HepG2 (cell line): ENCODE results near the gene HMBS. TPM values are rescaled to one million over a fixed set of nuclear protein-coding genes. Genes with fewer than 3 reads are reported as not detected.

Source experiments
- ETV5 ChIP-seq: IDR thresholded peaks from 2 replicates; pipeline ENCODE4 v1.6.1; 2018; ENCODE audit warnings: missing biosample characterization, missing genetic modification reagents, inconsistent platforms, borderline replicate concordance
- ETV6 ChIP-seq: sonication (generic); formaldehyde crosslinking; conservative IDR thresholded peaks from 2 replicates; pipeline ENCODE4 v1.4.0; 2020; ENCODE audit warnings: missing genetic modification reagents
- HOXD1 ChIP-seq: sonication (generic); formaldehyde crosslinking; IDR thresholded peaks from 2 replicates; pipeline ENCODE4 v1.5.0; 2020; ENCODE audit warnings: missing genetic modification reagents
- KMT2A ChIP-seq: sonication (generic); formaldehyde crosslinking; IDR thresholded peaks from 2 replicates; pipeline ENCODE4 v1.4.0; 2020; ENCODE audit warnings: missing genetic modification reagents
- MAF1 ChIP-seq: sonication (generic); formaldehyde crosslinking; IDR thresholded peaks from 2 replicates; pipeline ENCODE4 v1.5.0; 2020; ENCODE audit warnings: missing genetic modification reagents, borderline replicate concordance
- MIER3 ChIP-seq: IDR thresholded peaks from 2 replicates; pipeline ENCODE4 v1.6.1; 2016; ENCODE audit warnings: missing compliant biosample characterization, borderline replicate concordance
- NR3C1 ChIP-seq: sonication (generic); formaldehyde crosslinking; IDR thresholded peaks from 2 replicates; pipeline ENCODE4 v1.4.0; 2020; ENCODE audit warnings: missing genetic modification reagents
- POLR2G ChIP-seq: fragments of 200-400 bp; formaldehyde crosslinking; IDR thresholded peaks from 2 replicates; pipeline ENCODE4 v1.6.1; 2018; ENCODE audit warnings: mild to moderate bottlenecking, low read depth, low read length, moderate library complexity
- SOX6 ChIP-seq, 2 experiments: fragments of 450-650 bp in 1 of 2; sonication (generic) in 1 of 2; formaldehyde crosslinking in 1 of 2; IDR thresholded peaks; 2 replicates each; pipeline versions ENCODE4 v1.4.0 to v1.6.1; 2017 to 2020; ENCODE audit warnings: antibody characterized with exemption in 1 of 2, mild to moderate bottlenecking in 1 of 2, missing genetic modification reagents in 1 of 2
- TEAD3 ChIP-seq: optimal IDR thresholded peaks from 2 replicates; pipeline ENCODE3; 2016; ENCODE audit warnings: borderline replicate concordance
- ZFP1 ChIP-seq: IDR thresholded peaks from 2 replicates; pipeline ENCODE4 v1.6.1; 2016
- ZFP62 ChIP-seq: sonication (generic); formaldehyde crosslinking; IDR thresholded peaks from 2 replicates; pipeline ENCODE4 v1.4.0; 2020; ENCODE audit warnings: missing genetic modification reagents
- ZNF101 ChIP-seq: sonication (generic); formaldehyde crosslinking; IDR thresholded peaks from 2 replicates; pipeline ENCODE4 v1.4.0; 2020; ENCODE audit warnings: mild to moderate bottlenecking, low read depth, missing genetic modification reagents, borderline replicate concordance
- polyA plus RNA-seq, 8 experiments: library from polyadenylated mRNA; depleted of rRNA in 3 of 8; stranded (reverse) in 7 of 8; unstranded in 1 of 8; fragments of >200 nt; fragmentation: Illumina TruSeq in 4 of 8; extraction: Trizol in 4 of 8; gene quantifications; 2 replicates each; pipeline versions ENCODE4 v1.2.1 to v1.2.3, GENCODE V29; 2011 to 2016; ENCODE audit warnings: low read depth in 4 of 8, missing spikeins in 1 of 8, mixed read lengths in 1 of 8; ENCODE audit not compliant: insufficient read depth in 1 of 8
- total RNA-seq, 5 experiments: library from RNA; depleted of rRNA; stranded (reverse); fragments of >200 nt; fragmentation: Illumina TruSeq; extraction: Trizol; gene quantifications; 2 replicates each; pipeline ENCODE4 v1.2.3, GENCODE V29; 2016; ENCODE audit warnings: low read depth in 1 of 5
- TF ChIP-seq, protein P1 (sequence below): sonication (generic); formaldehyde crosslinking; IDR thresholded peaks from 2 replicates; pipeline ENCODE4 v1.9.0; 2021; ENCODE audit warnings: missing genetic modification reagents, borderline replicate concordance
- TF ChIP-seq, protein P2 (sequence below): sonication (generic); formaldehyde crosslinking; IDR thresholded peaks from 2 replicates; pipeline ENCODE4 v1.4.0; 2020; ENCODE audit warnings: missing genetic modification reagents
- TF ChIP-seq, protein P3 (sequence below): sonication (generic); formaldehyde crosslinking; IDR thresholded peaks from 2 replicates; pipeline ENCODE4 v1.5.1; 2020; ENCODE audit warnings: mild to moderate bottlenecking, missing genetic modification reagents, borderline replicate concordance
- TF ChIP-seq, protein P4 (sequence below), 2 experiments: sonication (generic) in 1 of 2; formaldehyde crosslinking in 1 of 2; IDR thresholded peaks; 2 replicates each; pipeline versions ENCODE4 v1.6.1 to v1.9.0; 2014 to 2022; ENCODE audit warnings: antibody characterized with exemption in 1 of 2, borderline replicate concordance in 1 of 2, inconsistent platforms in 1 of 2, low read depth in 1 of 2, missing genetic modification reagents in 1 of 2

Gene HMBS
- total and polyA plus RNA-seq, 2 of the 13 experiments (the other 11 are each of a cell fraction or from before 2014, with no cell fraction given), result 9.4 to 46.9 TPM

DNA sequence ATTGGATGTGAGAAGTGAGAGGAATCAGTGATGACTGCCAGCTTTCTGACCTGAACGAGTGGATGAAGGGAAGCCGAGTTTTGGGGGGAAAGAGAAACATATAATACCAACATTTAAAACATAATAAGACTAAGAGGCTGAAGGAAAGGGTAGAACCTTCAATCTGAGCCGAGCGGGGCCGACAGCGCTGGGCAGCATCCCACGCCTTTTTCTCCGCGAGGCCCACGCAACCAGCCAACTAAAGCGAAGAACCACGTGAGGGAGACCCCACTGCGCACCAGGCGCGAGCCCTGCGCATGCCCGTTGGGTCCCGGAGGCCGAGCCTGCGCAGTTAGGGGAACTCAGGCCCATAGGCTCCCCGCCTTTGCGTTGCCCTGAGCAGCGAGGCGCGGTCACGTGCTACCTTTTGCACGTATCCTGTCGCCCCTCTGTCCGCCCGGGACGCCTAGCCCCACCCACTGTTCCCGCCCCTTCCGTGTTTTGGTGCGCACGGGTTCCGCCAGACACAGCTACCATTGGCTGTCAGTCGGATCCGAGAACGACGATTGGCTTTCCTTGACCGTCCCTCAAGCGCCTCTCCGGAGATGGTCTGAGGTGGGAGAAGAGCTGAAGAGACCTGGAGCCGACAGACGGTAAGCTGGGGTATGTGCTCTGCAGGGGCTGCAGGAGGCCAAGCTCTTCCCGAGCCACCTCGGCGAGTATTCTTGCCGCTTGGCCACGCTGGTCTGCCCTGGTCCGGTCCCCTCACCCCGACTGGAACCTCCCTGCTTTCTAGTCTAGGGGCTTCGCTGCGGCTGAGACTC is 36.5 kb downstream of the HMBS start, which contains the start of gene HINFP (continued):
- no peak; the same call in none of the 2 replicates for TF ChIP-seq ETV5 (CRISPR knock-in tag)
- peak; percentile 94 for TF ChIP-seq POLR2G
- TF ChIP-seq ZFP1 (CRISPR knock-in tag), result no peak
- no peak for TF ChIP-seq ZFP62
- TF ChIP-seq HOXD1 (CRISPR knock-in tag), result no peak
- TF ChIP-seq, protein P1, sequence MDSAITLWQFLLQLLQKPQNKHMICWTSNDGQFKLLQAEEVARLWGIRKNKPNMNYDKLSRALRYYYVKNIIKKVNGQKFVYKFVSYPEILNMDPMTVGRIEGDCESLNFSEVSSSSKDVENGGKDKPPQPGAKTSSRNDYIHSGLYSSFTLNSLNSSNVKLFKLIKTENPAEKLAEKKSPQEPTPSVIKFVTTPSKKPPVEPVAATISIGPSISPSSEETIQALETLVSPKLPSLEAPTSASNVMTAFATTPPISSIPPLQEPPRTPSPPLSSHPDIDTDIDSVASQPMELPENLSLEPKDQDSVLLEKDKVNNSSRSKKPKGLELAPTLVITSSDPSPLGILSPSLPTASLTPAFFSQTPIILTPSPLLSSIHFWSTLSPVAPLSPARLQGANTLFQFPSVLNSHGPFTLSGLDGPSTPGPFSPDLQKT (CRISPR knock-in tag), result no peak
- 0 out of 2 replicates have a peak, but pooled peaks have one; percentile 52 for TF ChIP-seq ETV6 (CRISPR knock-in tag)
- TF ChIP-seq NR3C1 (CRISPR knock-in tag), result no peak
- TF ChIP-seq, protein P2, sequence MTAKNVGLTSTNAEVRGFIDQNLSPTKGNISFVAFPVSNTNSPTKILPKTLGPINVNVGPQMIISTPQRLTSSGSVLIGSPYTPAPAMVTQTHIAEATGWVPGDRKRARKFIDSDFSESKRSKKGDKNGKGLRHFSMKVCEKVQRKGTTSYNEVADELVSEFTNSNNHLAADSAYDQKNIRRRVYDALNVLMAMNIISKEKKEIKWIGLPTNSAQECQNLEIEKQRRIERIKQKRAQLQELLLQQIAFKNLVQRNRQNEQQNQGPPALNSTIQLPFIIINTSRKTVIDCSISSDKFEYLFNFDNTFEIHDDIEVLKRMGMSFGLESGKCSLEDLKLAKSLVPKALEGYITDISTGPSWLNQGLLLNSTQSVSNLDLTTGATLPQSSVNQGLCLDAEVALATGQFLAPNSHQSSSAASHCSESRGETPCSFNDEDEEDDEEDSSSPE, result peak; percentile 82
- TF ChIP-seq KMT2A (CRISPR knock-in tag), result peak; percentile 84
- TF ChIP-seq MIER3 (CRISPR knock-in tag), result peak; percentile 9; the same call in 1 of the 2 replicates
- TF ChIP-seq MAF1 (CRISPR knock-in tag), result no peak
- peak; percentile 5 for TF ChIP-seq TEAD3 (CRISPR knock-in tag)
- no peak for TF ChIP-seq SOX6 (IDR thresholded peaks at IDR 0.05)
- TF ChIP-seq SOX6 (CRISPR knock-in tag; IDR thresholded peaks at IDR 0.05), result no peak
- no peak for TF ChIP-seq ZNF101 (CRISPR knock-in tag)
- TF ChIP-seq, protein P3, sequence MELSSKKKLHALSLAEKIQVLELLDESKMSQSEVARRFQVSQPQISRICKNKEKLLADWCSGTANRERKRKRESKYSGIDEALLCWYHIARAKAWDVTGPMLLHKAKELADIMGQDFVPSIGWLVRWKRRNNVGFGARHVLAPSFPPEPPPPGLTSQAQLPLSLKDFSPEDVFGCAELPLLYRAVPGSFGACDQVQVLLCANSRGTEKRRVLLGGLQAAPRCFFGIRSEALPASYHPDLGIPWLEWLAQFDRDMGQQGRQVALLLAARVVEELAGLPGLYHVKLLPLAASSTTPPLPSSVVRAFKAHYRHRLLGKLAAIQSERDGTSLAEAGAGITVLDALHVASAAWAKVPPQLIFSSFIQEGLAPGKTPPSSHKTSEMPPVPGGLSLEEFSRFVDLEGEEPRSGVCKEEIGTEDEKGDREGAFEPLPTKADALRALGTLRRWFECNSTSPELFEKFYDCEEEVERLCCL, result no peak
- TF ChIP-seq, protein P4, sequence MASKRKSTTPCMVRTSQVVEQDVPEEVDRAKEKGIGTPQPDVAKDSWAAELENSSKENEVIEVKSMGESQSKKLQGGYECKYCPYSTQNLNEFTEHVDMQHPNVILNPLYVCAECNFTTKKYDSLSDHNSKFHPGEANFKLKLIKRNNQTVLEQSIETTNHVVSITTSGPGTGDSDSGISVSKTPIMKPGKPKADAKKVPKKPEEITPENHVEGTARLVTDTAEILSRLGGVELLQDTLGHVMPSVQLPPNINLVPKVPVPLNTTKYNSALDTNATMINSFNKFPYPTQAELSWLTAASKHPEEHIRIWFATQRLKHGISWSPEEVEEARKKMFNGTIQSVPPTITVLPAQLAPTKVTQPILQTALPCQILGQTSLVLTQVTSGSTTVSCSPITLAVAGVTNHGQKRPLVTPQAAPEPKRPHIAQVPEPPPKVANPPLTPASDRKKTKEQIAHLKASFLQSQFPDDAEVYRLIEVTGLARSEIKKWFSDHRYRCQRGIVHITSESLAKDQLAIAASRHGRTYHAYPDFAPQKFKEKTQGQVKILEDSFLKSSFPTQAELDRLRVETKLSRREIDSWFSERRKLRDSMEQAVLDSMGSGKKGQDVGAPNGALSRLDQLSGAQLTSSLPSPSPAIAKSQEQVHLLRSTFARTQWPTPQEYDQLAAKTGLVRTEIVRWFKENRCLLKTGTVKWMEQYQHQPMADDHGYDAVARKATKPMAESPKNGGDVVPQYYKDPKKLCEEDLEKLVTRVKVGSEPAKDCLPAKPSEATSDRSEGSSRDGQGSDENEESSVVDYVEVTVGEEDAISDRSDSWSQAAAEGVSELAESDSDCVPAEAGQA (IDR thresholded peaks at IDR 0.05; ENCODE audit: low read depth), result no peak
- TF ChIP-seq, protein P4 (CRISPR knock-in tag; IDR thresholded peaks at IDR 0.05; ENCODE audit: borderline replicate concordance), result no peak
